Glutamatergic neuron (in vitro differentiated cells): ENCODE data around the gene CCL27. TPM values are rescaled to one million over a fixed set of nuclear protein-coding genes. Genes with fewer than 3 reads are reported as not detected.
A peak's percentile ranks its signal among the peaks of the same experiment; 100 is the strongest.

Source experiments
- DNase-seq: peaks from one replicate; pipeline ENCODE4 v3.0.0; 2022
- H3K27ac Mint-ChIP-seq: one replicate; pipeline ENCODE4 v1.8.0; 2020; ENCODE audit warnings: mild to moderate bottlenecking, mixed read lengths, inconsistent platforms; ENCODE audit not compliant: unreplicated experiment
- H3K27me3 Mint-ChIP-seq: one replicate; pipeline ENCODE4 v1.8.0; 2020; ENCODE audit warnings: mild to moderate bottlenecking, moderate library complexity, mixed read lengths, inconsistent platforms; ENCODE audit not compliant: unreplicated experiment
- H3K36me3 Mint-ChIP-seq: one replicate; pipeline ENCODE4 v1.8.0; 2020; ENCODE audit warnings: mild to moderate bottlenecking, mixed read lengths, inconsistent platforms; ENCODE audit not compliant: unreplicated experiment
- H3K4me1 Mint-ChIP-seq: one replicate; pipeline ENCODE4 v1.8.0; 2020; ENCODE audit warnings: mild to moderate bottlenecking, low read depth, mixed read lengths, inconsistent platforms; ENCODE audit not compliant: unreplicated experiment
- H3K4me3 Mint-ChIP-seq: one replicate; pipeline ENCODE4 v1.8.0; 2020; ENCODE audit warnings: mild to moderate bottlenecking, mixed read lengths, inconsistent platforms; ENCODE audit not compliant: unreplicated experiment
- H3K9me3 Mint-ChIP-seq: one replicate; pipeline ENCODE4 v1.8.0; 2020; ENCODE audit warnings: mild to moderate bottlenecking, moderate library complexity, mixed read lengths, inconsistent platforms; ENCODE audit not compliant: unreplicated experiment
- total RNA-seq: library from RNA; stranded (reverse); fragmentation: NEBNext Ultra II Directional; extraction: Animal tissue kit (Norgen Biotek cat#: 25700); gene quantifications from one replicate; pipeline ENCODE4 v1.2.1, GENCODE V29; 2021; ENCODE audit not compliant: unreplicated experiment
- TF ChIP-seq, protein P1 (sequence below): fragments of 200-600 bp; sonication (generic); IDR thresholded peaks from one replicate; pipeline ENCODE4 v1.5.0; 2021; ENCODE audit not compliant: partially characterized antibody, unreplicated experiment

The CCL27 gene
- total RNA-seq, 1 donor from 2014 or later: 1.7 TPM

DNA sequence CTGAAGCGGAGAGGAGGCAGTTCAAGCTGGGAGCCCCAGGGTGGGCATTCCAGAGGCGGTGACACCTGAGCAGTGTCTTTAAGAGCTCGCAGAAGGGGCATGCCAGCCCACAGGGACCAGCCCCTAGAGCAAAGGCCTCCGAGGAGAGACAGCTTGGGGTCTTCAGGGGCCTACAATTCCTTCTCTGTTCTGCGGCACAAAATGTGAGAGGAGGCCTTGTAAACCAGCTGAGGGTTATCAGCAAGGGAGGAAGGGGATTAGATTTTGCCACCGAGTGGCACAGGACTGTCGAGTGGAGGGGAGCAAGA is 24.4 kb downstream of the CCL27 start:
- TF ChIP-seq, protein P1, sequence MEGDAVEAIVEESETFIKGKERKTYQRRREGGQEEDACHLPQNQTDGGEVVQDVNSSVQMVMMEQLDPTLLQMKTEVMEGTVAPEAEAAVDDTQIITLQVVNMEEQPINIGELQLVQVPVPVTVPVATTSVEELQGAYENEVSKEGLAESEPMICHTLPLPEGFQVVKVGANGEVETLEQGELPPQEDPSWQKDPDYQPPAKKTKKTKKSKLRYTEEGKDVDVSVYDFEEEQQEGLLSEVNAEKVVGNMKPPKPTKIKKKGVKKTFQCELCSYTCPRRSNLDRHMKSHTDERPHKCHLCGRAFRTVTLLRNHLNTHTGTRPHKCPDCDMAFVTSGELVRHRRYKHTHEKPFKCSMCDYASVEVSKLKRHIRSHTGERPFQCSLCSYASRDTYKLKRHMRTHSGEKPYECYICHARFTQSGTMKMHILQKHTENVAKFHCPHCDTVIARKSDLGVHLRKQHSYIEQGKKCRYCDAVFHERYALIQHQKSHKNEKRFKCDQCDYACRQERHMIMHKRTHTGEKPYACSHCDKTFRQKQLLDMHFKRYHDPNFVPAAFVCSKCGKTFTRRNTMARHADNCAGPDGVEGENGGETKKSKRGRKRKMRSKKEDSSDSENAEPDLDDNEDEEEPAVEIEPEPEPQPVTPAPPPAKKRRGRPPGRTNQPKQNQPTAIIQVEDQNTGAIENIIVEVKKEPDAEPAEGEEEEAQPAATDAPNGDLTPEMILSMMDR: no peak
- Mint-ChIP-seq H3K9me3 (peaks cover 4% of the 10 kb centered on the region), H3K4me1 (peaks cover 21% of the 10 kb centered on the region), H3K4me3 (peak overlapping the region; percentile 83), H3K27ac (peak overlapping the region; percentile 87), H3K27me3 (peaks cover 4% of the 10 kb centered on the region), H3K36me3 (no peaks in the 10 kb centered on the region)
- no peak for DNase-seq

DNA sequence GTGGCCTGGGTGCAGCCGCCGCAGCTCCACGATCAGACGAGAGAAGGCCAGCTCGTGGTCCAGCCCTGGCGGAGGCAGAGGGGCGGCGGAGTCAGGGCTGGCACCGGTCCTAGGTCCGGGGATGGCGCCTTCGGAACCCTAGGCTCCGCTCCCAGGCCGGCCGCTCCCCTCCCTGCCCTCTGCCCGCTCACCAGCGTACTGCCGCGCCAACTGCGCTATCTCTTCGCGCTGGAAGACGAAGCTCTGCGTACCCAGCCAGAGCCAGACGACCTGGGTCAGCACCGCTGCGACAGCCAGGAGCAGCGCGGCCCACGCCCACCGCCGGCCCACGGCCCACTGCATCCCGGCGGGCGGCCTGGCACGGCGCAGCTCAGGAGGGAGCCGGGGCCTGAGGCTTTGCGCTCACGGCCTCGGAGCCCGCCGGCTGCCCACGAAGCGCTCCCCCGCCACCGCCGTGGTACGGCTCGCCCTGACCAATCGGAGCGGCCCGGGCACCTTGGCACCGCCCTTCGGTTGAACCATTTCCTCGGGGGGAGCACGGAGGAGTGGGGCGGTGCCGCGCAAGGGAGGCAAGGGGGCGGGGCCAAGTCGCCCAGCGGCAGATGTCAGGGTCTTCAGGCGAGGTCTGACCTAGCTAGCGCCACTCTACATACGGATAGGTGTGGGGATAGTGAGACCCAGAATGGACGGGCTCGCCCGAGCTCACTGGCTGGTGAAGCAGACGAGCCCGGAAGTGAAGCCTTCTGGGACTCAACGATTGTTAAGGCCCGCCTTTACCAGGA is 24.9 kb downstream of the CCL27 start, which contains the start of gene SIGMAR1:
SIGMAR1 (minus strand) TSS at position 432 of the 782 bp plus-strand sequence; CDS start at position 342, 90 bp downstream.
- Mint-ChIP-seq H3K9me3 (peaks cover 4% of the 10 kb centered on the region), H3K27ac (peak within 1 kb of the TSS; percentile 87), H3K27me3 (peaks cover 6% of the 10 kb centered on the region), H3K4me3 (peak within 1 kb of the TSS; percentile 91), H3K4me1 (peaks cover 21% of the 10 kb centered on the region), H3K36me3 (no peaks in the 10 kb centered on the region)
- peak; percentile 97 for DNase-seq
- TF ChIP-seq, protein P1: no peak

DNA sequence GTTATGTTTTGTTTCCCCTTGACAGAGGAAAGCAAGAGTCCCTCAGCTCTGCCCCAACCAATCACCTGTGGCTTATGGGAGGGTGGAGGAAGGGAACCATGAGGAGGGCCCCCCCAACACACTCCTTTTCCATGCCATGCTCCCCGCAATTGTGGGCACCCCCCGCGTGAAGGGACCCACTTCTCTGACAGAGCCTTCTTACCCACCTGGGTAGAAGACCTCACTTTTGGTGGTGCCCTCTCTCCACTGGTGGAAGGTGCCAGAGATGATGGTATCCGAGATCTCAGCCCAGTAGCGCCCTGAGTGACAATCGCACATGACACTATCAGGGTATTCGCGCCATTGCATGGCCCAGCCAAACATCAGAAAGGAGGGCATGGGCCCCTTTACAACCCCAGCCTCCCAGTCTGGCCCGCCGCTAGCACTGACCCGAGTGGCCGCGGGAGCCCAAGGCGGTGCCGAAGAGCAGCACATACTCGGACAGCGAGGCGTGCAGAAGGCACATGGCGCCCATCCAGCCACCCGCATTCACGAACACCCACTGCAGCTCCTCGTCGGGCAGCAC is 25.6 kb downstream of the CCL27 start:
- Mint-ChIP-seq H3K27ac (peak overlapping the region; percentile 38), H3K27me3 (peaks cover 9% of the 10 kb centered on the region), H3K9me3 (peaks cover 6% of the 10 kb centered on the region), H3K4me1 (peaks cover 21% of the 10 kb centered on the region), H3K4me3 (peak overlapping the region; percentile 91), H3K36me3 (no peaks in the 10 kb centered on the region)
- TF ChIP-seq, protein P1: no peak
- DNase-seq: no peak

DNA sequence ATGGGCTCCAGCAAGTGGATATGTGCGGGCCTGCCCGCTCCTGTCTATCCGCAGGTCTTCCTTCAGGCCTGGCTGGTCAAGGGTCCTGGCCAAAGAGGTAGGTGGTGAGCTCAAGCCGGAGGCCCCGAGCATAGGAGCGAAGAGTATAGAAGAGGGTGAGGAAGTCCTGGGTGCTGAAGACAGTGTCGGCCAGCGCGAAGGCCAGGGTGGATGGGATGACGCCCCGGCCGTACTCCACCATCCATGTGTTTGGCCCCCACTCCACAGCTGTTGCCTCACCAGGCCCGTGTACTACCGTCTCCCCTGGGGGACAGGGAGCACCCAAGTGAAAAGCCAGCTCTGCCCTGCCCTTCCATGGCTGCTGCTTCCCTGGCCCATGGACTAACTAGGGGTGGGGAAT is 26.9 kb downstream of the CCL27 start:
- Mint-ChIP-seq H3K4me1 (peaks cover 21% of the 10 kb centered on the region), H3K9me3 (peaks cover 6% of the 10 kb centered on the region), H3K4me3 (no peak overlapping the region), H3K27me3 (peaks cover 14% of the 10 kb centered on the region), H3K27ac (no peak overlapping the region), H3K36me3 (no peaks in the 10 kb centered on the region)
- no peak for DNase-seq
- TF ChIP-seq, protein P1: no peak
